A549 (cell line): ENCODE measurements around the gene RER1.

Experiments used
- BHLHE40 ChIP-seq: IDR thresholded peaks from 2 replicates; pipeline ENCODE4 v1.6.1; 2012; ENCODE audit warnings: low read depth, low read length, inconsistent platforms
- EP300 ChIP-seq, 2 experiments: fragments of >200 bp; sonication (Bioruptor Twin); formaldehyde crosslinking; IDR thresholded peaks; 2 replicates in 1 of 2; 3 replicates in 1 of 2; pipeline ENCODE4 v1.6.1; 2016 to 2017
- ESRRA ChIP-seq: fragments of 150-350 bp; IDR thresholded peaks from 2 replicates; pipeline ENCODE4 v1.6.1; 2014; ENCODE audit warnings: mild to moderate bottlenecking, low read length, borderline replicate concordance
- HDAC2 ChIP-seq: fragments of 200-600 bp; sonication (generic); IDR thresholded peaks from 2 replicates; pipeline ENCODE4 v1.6.1; 2016
- KDM5A ChIP-seq: fragments of 200-600 bp; sonication (generic); IDR thresholded peaks from 2 replicates; pipeline ENCODE4 v1.6.1; 2016; ENCODE audit warnings: antibody characterized with exemption, mild to moderate bottlenecking
- POLR2A ChIP-seq: IDR thresholded peaks from 2 replicates; pipeline ENCODE4 v1.6.1; 2012; ENCODE audit warnings: mild to moderate bottlenecking, low read length
- POLR2AphosphoS2 ChIP-seq: conservative IDR thresholded peaks from 2 replicates; pipeline ENCODE4 v1.6.1; 2012; ENCODE audit warnings: low read length, improper control_type of control experiment, inconsistent platforms
- RCOR1 ChIP-seq: fragments of 150-350 bp; IDR thresholded peaks from 2 replicates; pipeline ENCODE4 v1.6.1; 2014; ENCODE audit warnings: antibody characterized with exemption, low read length, low read depth
- SREBF2 ChIP-seq: fragments of 450-650 bp; IDR thresholded peaks from 2 replicates; pipeline ENCODE4 v1.6.1; 2014; ENCODE audit warnings: mild to moderate bottlenecking, moderate library complexity
- TF ChIP-seq, protein P1 (sequence below): fragments of 150-350 bp; IDR thresholded peaks from 2 replicates; pipeline ENCODE4 v1.6.1; 2014; ENCODE audit warnings: low read depth, mild to moderate bottlenecking, low read length
- TF ChIP-seq, protein P2 (sequence below): fragments of >200 bp; sonication (Bioruptor Twin); formaldehyde crosslinking; IDR thresholded peaks from 3 replicates; pipeline ENCODE4 v1.5.1; 2016
- TF ChIP-seq, protein P3 (sequence below): fragments of 200-600 bp; sonication (generic); IDR thresholded peaks from 2 replicates; pipeline ENCODE4 v1.6.1; 2016; ENCODE audit warnings: antibody characterized with exemption, mild to moderate bottlenecking, moderate library complexity

DNA sequence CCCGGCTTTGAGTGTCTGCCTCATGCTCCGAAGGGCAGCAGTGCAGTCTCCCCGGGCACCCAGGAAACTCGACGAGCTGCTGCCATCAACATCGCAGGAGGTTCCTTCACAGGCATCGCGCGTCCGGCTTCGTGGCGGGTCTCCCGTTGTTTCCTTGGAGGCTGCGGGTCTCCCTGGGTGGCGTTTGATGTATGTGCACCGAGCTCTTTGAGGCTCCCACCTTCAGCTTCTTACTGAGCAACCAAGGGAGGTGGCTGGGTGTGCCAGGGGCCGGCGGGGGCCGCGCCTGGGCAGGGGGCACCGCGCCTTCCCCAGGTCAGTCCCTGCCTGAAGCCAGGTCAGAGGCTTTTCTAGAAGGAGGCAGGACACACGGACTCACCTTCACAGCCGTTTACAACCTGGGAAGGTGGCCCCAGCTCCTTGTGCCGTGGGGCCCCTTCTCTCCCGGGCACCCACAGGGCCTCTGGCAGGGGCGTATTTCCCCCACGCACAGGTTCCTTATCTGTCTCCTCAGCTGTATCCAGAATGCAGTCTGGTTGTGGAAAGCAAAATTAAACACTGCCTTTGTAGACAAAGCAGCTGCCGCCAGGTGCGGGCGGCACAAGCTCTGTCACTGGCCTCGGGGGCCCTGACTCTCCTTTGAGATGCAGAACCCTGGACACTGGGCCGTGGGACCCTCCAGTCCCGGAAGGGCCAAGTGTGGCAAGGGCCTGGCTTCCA is 42.5 kb downstream of the RER1 start:
- TF ChIP-seq HDAC2: no peak
- no peak for TF ChIP-seq KDM5A
- TF ChIP-seq, protein P1, sequence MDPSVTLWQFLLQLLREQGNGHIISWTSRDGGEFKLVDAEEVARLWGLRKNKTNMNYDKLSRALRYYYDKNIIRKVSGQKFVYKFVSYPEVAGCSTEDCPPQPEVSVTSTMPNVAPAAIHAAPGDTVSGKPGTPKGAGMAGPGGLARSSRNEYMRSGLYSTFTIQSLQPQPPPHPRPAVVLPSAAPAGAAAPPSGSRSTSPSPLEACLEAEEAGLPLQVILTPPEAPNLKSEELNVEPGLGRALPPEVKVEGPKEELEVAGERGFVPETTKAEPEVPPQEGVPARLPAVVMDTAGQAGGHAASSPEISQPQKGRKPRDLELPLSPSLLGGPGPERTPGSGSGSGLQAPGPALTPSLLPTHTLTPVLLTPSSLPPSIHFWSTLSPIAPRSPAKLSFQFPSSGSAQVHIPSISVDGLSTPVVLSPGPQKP: no peak
- no peak for TF ChIP-seq SREBF2
- TF ChIP-seq RCOR1: no peak
- no peak for TF ChIP-seq EP300 (IDR thresholded peaks at IDR 0.05)
- TF ChIP-seq, protein P2, sequence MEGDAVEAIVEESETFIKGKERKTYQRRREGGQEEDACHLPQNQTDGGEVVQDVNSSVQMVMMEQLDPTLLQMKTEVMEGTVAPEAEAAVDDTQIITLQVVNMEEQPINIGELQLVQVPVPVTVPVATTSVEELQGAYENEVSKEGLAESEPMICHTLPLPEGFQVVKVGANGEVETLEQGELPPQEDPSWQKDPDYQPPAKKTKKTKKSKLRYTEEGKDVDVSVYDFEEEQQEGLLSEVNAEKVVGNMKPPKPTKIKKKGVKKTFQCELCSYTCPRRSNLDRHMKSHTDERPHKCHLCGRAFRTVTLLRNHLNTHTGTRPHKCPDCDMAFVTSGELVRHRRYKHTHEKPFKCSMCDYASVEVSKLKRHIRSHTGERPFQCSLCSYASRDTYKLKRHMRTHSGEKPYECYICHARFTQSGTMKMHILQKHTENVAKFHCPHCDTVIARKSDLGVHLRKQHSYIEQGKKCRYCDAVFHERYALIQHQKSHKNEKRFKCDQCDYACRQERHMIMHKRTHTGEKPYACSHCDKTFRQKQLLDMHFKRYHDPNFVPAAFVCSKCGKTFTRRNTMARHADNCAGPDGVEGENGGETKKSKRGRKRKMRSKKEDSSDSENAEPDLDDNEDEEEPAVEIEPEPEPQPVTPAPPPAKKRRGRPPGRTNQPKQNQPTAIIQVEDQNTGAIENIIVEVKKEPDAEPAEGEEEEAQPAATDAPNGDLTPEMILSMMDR: no peak
- no peak for TF ChIP-seq BHLHE40
- TF ChIP-seq, protein P3, sequence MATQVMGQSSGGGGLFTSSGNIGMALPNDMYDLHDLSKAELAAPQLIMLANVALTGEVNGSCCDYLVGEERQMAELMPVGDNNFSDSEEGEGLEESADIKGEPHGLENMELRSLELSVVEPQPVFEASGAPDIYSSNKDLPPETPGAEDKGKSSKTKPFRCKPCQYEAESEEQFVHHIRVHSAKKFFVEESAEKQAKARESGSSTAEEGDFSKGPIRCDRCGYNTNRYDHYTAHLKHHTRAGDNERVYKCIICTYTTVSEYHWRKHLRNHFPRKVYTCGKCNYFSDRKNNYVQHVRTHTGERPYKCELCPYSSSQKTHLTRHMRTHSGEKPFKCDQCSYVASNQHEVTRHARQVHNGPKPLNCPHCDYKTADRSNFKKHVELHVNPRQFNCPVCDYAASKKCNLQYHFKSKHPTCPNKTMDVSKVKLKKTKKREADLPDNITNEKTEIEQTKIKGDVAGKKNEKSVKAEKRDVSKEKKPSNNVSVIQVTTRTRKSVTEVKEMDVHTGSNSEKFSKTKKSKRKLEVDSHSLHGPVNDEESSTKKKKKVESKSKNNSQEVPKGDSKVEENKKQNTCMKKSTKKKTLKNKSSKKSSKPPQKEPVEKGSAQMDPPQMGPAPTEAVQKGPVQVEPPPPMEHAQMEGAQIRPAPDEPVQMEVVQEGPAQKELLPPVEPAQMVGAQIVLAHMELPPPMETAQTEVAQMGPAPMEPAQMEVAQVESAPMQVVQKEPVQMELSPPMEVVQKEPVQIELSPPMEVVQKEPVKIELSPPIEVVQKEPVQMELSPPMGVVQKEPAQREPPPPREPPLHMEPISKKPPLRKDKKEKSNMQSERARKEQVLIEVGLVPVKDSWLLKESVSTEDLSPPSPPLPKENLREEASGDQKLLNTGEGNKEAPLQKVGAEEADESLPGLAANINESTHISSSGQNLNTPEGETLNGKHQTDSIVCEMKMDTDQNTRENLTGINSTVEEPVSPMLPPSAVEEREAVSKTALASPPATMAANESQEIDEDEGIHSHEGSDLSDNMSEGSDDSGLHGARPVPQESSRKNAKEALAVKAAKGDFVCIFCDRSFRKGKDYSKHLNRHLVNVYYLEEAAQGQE: no peak
- no peak for TF ChIP-seq POLR2A
- TF ChIP-seq POLR2AphosphoS2: no peak
- no peak for TF ChIP-seq ESRRA
